ENCODE measurements around the gene SPO11.

The SPO11 gene

GRCh38 chr20:57310821-57311514 is 18.6 kb upstream of the SPO11 start:
- no peak for DNase-seq

- no peak for DNase-seq
These were observed 17.5 kb upstream of the SPO11 start for GRCh38 chr20:57312138-57312537.

- no peak for DNase-seq
These were observed 16.4 kb upstream of the SPO11 start for GRCh38 chr20:57313230-57313629.

- no peak for DNase-seq
These were observed 15.7 kb upstream of the SPO11 start for GRCh38 chr20:57313951-57314350.

- DNase-seq, result no peak
These were observed 14.3 kb upstream of the SPO11 start for GRCh38 chr20:57315083-57315975.

- no peak for DNase-seq
These were observed 13.6 kb upstream of the SPO11 start for GRCh38 chr20:57315976-57316480.

- no peak for DNase-seq
These were observed 12.8 kb upstream of the SPO11 start for GRCh38 chr20:57316795-57317201.

- no peak for DNase-seq
These were observed 12.3 kb upstream of the SPO11 start for GRCh38 chr20:57317316-57317788.

GRCh38 chr20:57317789-57318371 is 11.7 kb upstream of the SPO11 start:
- DNase-seq, result no peak

GRCh38 chr20:57319584-57319983 is 10.0 kb upstream of the SPO11 start:
- DNase-seq, result no peak

GRCh38 chr20:57320358-57320757 is 9.2 kb upstream of the SPO11 start:
- no peak for DNase-seq

- DNase-seq, result no peak
These were observed 8.5 kb upstream of the SPO11 start for GRCh38 chr20:57321142-57321541.

- DNase-seq, result no peak
These were observed 7.1 kb upstream of the SPO11 start for GRCh38 chr20:57322476-57322875.

- DNase-seq, result no peak
These were observed 6.6 kb upstream of the SPO11 start for GRCh38 chr20:57323034-57323433.

GRCh38 chr20:57325632-57326356 is 3.8 kb upstream of the SPO11 start:
- no peak for DNase-seq

- no peak for DNase-seq
These were observed 2.7 kb upstream of the SPO11 start for GRCh38 chr20:57326667-57327455.

- DNase-seq, result no peak
These were observed 1.8 kb upstream of the SPO11 start for GRCh38 chr20:57327820-57328219.

GRCh38 chr20:57330998-57331397 is 1.4 kb downstream of the SPO11 start:
- no peak for DNase-seq

- no peak for DNase-seq
These were observed 2.8 kb downstream of the SPO11 start for GRCh38 chr20:57332105-57333089.

- no peak for DNase-seq
These were observed 5.8 kb downstream of the SPO11 start for GRCh38 chr20:57335392-57335791.

GRCh38 chr20:57341663-57342062 is 12.1 kb downstream of the SPO11 start:
- DNase-seq, result no peak
